ENCODE measurements around the gene WASF3.

WASF3 gene

DNA sequence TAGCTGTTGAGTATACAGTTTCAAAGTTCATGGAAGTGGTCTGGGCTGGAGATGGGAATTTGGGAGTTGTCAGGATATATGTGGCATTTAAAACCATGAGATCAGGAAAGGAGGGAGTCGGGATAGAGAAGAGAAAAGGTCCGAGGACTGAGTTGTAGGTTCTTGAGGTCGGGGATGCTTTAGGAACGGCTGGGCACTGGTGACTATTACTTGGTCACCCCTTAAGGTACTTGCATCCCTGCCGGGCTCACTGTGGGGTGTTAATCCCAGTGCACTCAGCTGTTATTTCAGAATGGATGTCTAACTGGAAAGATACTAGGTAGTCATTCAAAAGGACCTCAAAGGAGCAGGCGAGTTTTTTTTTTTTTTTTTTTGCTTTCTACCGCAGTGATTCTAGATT lies 34.2 kb downstream of the WASF3 start:
- no peaks in the 10 kb centered on the region for H3K9me2 ChIP-seq (ENCODE audit: low read depth, low read length)
- H3F3A ChIP-seq (ENCODE audit: insufficient read depth, low read length) = no peaks in the 10 kb centered on the region
- H3K9me3 ChIP-seq (ENCODE audit: low read length) = no peaks in the 10 kb centered on the region
- no peaks in the 10 kb centered on the region for H3K79me2 ChIP-seq (ENCODE audit: insufficient read depth, low read length)
- no peaks in the 10 kb centered on the region for H3K4me1 ChIP-seq (ENCODE audit: insufficient read depth, low read length, severe bottlenecking)
- H3K4me2 ChIP-seq (ENCODE audit: low read length) = no peak overlapping the region
- no peaks in the 10 kb centered on the region for H4K20me1 ChIP-seq (ENCODE audit: insufficient read depth, low read length)
- TF ChIP-seq CTCF (IDR thresholded peaks at IDR 0.05; ENCODE audit: low read length) (no peak), EZH2 (IDR thresholded peaks at IDR 0.05; ENCODE audit: borderline replicate concordance, low read length) (no peak)
- H3K27ac ChIP-seq (ENCODE audit: low read depth, low read length, poor library complexity, severe bottlenecking) = no peak overlapping the region
- H3K27me3 ChIP-seq (ENCODE audit: insufficient read depth, low read length) = no peaks in the 10 kb centered on the region
- H3K4me3 ChIP-seq (ENCODE audit: low read depth, low read length, poor library complexity, severe bottlenecking) = no peak overlapping the region
- no peak overlapping the region for H3K9ac ChIP-seq (ENCODE audit: low read length)
- H2AFZ ChIP-seq (ENCODE audit: low read length) = no peak overlapping the region
- H3K36me3 ChIP-seq (ENCODE audit: insufficient read depth, low read length) = no peaks in the 10 kb centered on the region

DNA sequence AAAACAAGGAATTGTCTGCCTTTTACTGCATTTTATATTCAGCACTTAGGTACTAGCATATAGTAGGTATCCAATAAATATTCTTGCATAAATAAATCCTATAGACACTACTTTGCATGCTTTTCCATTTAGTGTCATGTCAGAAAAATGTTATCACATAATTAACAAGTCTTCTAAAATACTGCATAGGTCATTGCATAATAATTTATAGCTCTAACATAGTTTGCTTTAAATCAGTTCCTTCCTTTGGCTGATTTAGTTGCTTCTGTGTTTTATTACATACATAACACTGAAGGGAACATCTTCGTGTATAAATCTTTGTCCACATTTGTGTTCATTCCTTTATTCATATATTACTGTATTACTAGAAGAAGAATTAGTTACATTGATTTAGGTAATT lies 36.2 kb downstream of the WASF3 start:
- Histone ChIP-seq H3K79me2 (ENCODE audit: insufficient read depth, low read length) (no peaks in the 10 kb centered on the region), H3K4me3 (ENCODE audit: low read depth, low read length, poor library complexity, severe bottlenecking) (no peak overlapping the region), H3K9me2 (ENCODE audit: low read depth, low read length) (no peaks in the 10 kb centered on the region), H2AFZ (ENCODE audit: low read length) (no peak overlapping the region), H3K27ac (ENCODE audit: low read depth, low read length, poor library complexity, severe bottlenecking) (no peak overlapping the region), H3K27me3 (ENCODE audit: insufficient read depth, low read length) (no peaks in the 10 kb centered on the region), H4K20me1 (ENCODE audit: insufficient read depth, low read length) (no peaks in the 10 kb centered on the region), H3K4me2 (ENCODE audit: low read length) (no peak overlapping the region), H3K36me3 (ENCODE audit: insufficient read depth, low read length) (no peaks in the 10 kb centered on the region), H3K9me3 (ENCODE audit: low read length) (no peaks in the 10 kb centered on the region), H3F3A (ENCODE audit: insufficient read depth, low read length) (no peaks in the 10 kb centered on the region), H3K9ac (ENCODE audit: low read length) (no peak overlapping the region), H3K4me1 (ENCODE audit: insufficient read depth, low read length, severe bottlenecking) (no peaks in the 10 kb centered on the region)
- TF ChIP-seq CTCF (IDR thresholded peaks at IDR 0.05; ENCODE audit: low read length) (no peak), EZH2 (IDR thresholded peaks at IDR 0.05; ENCODE audit: borderline replicate concordance, low read length) (no peak)

GRCh38 chr13:26594363-26594762 lies 36.9 kb downstream of the WASF3 start:
- Histone ChIP-seq H3K9me3 (ENCODE audit: low read length) (no peaks in the 10 kb centered on the region), H2AFZ (ENCODE audit: low read length) (no peak overlapping the region), H3K27ac (ENCODE audit: low read depth, low read length, poor library complexity, severe bottlenecking) (no peak overlapping the region), H3K79me2 (ENCODE audit: insufficient read depth, low read length) (no peaks in the 10 kb centered on the region), H3K9ac (ENCODE audit: low read length) (no peak overlapping the region), H3K4me2 (ENCODE audit: low read length) (no peak overlapping the region), H3F3A (ENCODE audit: insufficient read depth, low read length) (no peaks in the 10 kb centered on the region), H3K27me3 (ENCODE audit: insufficient read depth, low read length) (no peaks in the 10 kb centered on the region), H3K9me2 (ENCODE audit: low read depth, low read length) (no peaks in the 10 kb centered on the region), H4K20me1 (ENCODE audit: insufficient read depth, low read length) (no peaks in the 10 kb centered on the region), H3K4me3 (ENCODE audit: low read depth, low read length, poor library complexity, severe bottlenecking) (no peak overlapping the region), H3K4me1 (ENCODE audit: insufficient read depth, low read length, severe bottlenecking) (no peaks in the 10 kb centered on the region), H3K36me3 (ENCODE audit: insufficient read depth, low read length) (no peaks in the 10 kb centered on the region)
- TF ChIP-seq EZH2 (IDR thresholded peaks at IDR 0.05; ENCODE audit: borderline replicate concordance, low read length) (no peak), CTCF (IDR thresholded peaks at IDR 0.05; ENCODE audit: low read length) (no peak)
